GM23338 (cell line): Measurements from ENCODE around the gene LSM3. TPM values are rescaled to one million over a fixed set of nuclear protein-coding genes. Genes with fewer than 3 reads are reported as not detected.

Experiments
- ATAC-seq: fragments of 200-7000 bp; cut with Tn5 transposase; 3 replicates; pipeline ENCODE4 v1.9.1; 2020
- DNase-seq: peaks from one replicate; pipeline ENCODE4 v3.0.0-alpha.2; 2015; ENCODE audit warnings: low spot score
- H2AFZ ChIP-seq: fragments of 200-600 bp; sonication (generic); 2 replicates; pipeline ENCODE4 v1.8.0; 2016; ENCODE audit warnings: antibody characterized with exemption, mild to moderate bottlenecking, moderate library complexity
- H3F3A ChIP-seq: fragments of 200-600 bp; sonication (generic); replicated peaks from 2 replicates; pipeline ENCODE4 v1.8.0; 2017; ENCODE audit warnings: antibody characterized with exemption, mixed run types, low read depth
- H3K27ac ChIP-seq: fragments of 200-600 bp; sonication (generic); 2 replicates; pipeline ENCODE4 v1.6.1; 2016; ENCODE audit warnings: low read depth
- H3K27me3 ChIP-seq: fragments of 200-600 bp; sonication (generic); 2 replicates; pipeline ENCODE4 v1.8.0; 2016; ENCODE audit warnings: mild to moderate bottlenecking, mixed run types, moderate library complexity; ENCODE audit not compliant: insufficient read depth
- H3K36me3 ChIP-seq: fragments of 200-600 bp; sonication (generic); 2 replicates; pipeline ENCODE4 v1.8.0; 2016; ENCODE audit warnings: mild to moderate bottlenecking; ENCODE audit not compliant: insufficient read depth
- H3K4me1 ChIP-seq: fragments of 200-600 bp; sonication (generic); 2 replicates; pipeline ENCODE4 v1.8.0; 2016; ENCODE audit warnings: mild to moderate bottlenecking, moderate library complexity; ENCODE audit not compliant: insufficient read depth
- H3K4me2 ChIP-seq: fragments of 200-600 bp; sonication (generic); 2 replicates; pipeline ENCODE4 v1.7.1; 2017; ENCODE audit warnings: mixed run types
- H3K4me3 ChIP-seq: fragments of 200-600 bp; sonication (generic); 2 replicates; pipeline ENCODE4 v1.6.1; 2016; ENCODE audit warnings: mixed run types
- H3K79me2 ChIP-seq: fragments of 200-600 bp; sonication (generic); replicated peaks from 2 replicates; pipeline ENCODE4 v1.8.0; 2017; ENCODE audit warnings: mild to moderate bottlenecking; ENCODE audit not compliant: insufficient read depth
- H3K9me2 ChIP-seq: fragments of 200-600 bp; sonication (generic); 2 replicates; pipeline ENCODE4 v1.8.0; 2017; ENCODE audit not compliant: insufficient read depth
- H4K20me1 ChIP-seq: fragments of 200-600 bp; sonication (generic); replicated peaks from 2 replicates; pipeline ENCODE4 v1.8.0; 2017; ENCODE audit warnings: mild to moderate bottlenecking; ENCODE audit not compliant: insufficient read depth
- H3K27ac Mint-ChIP-seq: 2 replicates; pipeline ENCODE4 v1.8.0; 2020; ENCODE audit warnings: inconsistent platforms, mild to moderate bottlenecking, moderate library complexity, mixed read lengths
- H3K27me3 Mint-ChIP-seq: 3 replicates; pipeline ENCODE4 v1.8.0; 2022; ENCODE audit warnings: low read depth, mild to moderate bottlenecking, moderate library complexity, mixed read lengths, inconsistent platforms; ENCODE audit not compliant: insufficient read depth, poor library complexity
- H3K36me3 Mint-ChIP-seq: 3 replicates; pipeline ENCODE4 v1.8.0; 2021; ENCODE audit warnings: low read depth, mild to moderate bottlenecking, inconsistent platforms, moderate library complexity, mixed read lengths
- H3K4me1 Mint-ChIP-seq: 3 replicates; pipeline ENCODE4 v1.8.0; 2020; ENCODE audit warnings: mild to moderate bottlenecking, inconsistent platforms, mixed read lengths
- H3K4me3 Mint-ChIP-seq: 3 replicates; pipeline ENCODE4 v1.8.0; 2021; ENCODE audit warnings: moderate library complexity, mild to moderate bottlenecking, inconsistent platforms, mixed read lengths
- H3K9me3 Mint-ChIP-seq: 3 replicates; pipeline ENCODE4 v1.8.0; 2020; ENCODE audit warnings: moderate library complexity, mild to moderate bottlenecking, inconsistent platforms, mixed read lengths
- CREB1 ChIP-seq: fragments of 250-450 bp; sonication (Bioruptor Pico); IDR thresholded peaks from 2 replicates; pipeline ENCODE4 v1.5.0; 2020; ENCODE audit warnings: low read depth, mild to moderate bottlenecking, moderate library complexity
- EZH2 ChIP-seq: fragments of 200-600 bp; sonication (generic); IDR thresholded peaks from one replicate; pipeline ENCODE4 v1.8.0; 2017; ENCODE audit warnings: antibody characterized with exemption, mild to moderate bottlenecking, low read depth; ENCODE audit not compliant: unreplicated experiment
- EZH2phosphoT487 ChIP-seq: fragments of 200-600 bp; sonication (generic); IDR thresholded peaks from one replicate; pipeline ENCODE4 v1.8.1; 2018; ENCODE audit warnings: antibody characterized with exemption; ENCODE audit not compliant: unreplicated experiment
- JUNB ChIP-seq: IDR thresholded peaks from one replicate; pipeline ENCODE4 v1.6.1; 2016; ENCODE audit warnings: antibody characterized with exemption; ENCODE audit not compliant: unreplicated experiment
- NANOG ChIP-seq: IDR thresholded peaks from 2 replicates; pipeline ENCODE4 v1.6.1; 2016; ENCODE audit warnings: antibody characterized with exemption, borderline replicate concordance
- POLR2AphosphoS5 ChIP-seq: IDR thresholded peaks from 2 replicates; pipeline ENCODE4 v1.6.1; 2016; ENCODE audit warnings: antibody characterized with exemption, low read depth
- STAT1 ChIP-seq: IDR thresholded peaks from one replicate; pipeline ENCODE4 v1.6.1; 2016; ENCODE audit warnings: antibody characterized with exemption; ENCODE audit not compliant: unreplicated experiment
- ZNF114 ChIP-seq: fragments of 250-450 bp; sonication (Bioruptor Pico); IDR thresholded peaks from 2 replicates; pipeline ENCODE4 v1.5.0; 2020; ENCODE audit warnings: mild to moderate bottlenecking, moderate library complexity
- ZNF331 ChIP-seq: fragments of 250-450 bp; sonication (Bioruptor Pico); IDR thresholded peaks from 2 replicates; pipeline ENCODE4 v1.5.0; 2020; ENCODE audit warnings: low read depth, mild to moderate bottlenecking, moderate library complexity
- ZNF462 ChIP-seq: fragments of 250-450 bp; sonication (Bioruptor Pico); IDR thresholded peaks from 2 replicates; pipeline ENCODE4 v1.5.0; 2020; ENCODE audit warnings: mild to moderate bottlenecking, moderate library complexity
- polyA plus RNA-seq: library from polyadenylated mRNA; unstranded; fragments of >200 nt; fragmentation: Nextera tagmentation; extraction: Ambion mirVana; gene quantifications from 2 replicates; pipeline ENCODE4 v1.2.1, GENCODE V29; 2016
- total RNA-seq: library from RNA; depleted of rRNA; stranded (reverse); fragments of >200 nt; shearing (Covaris generic); gene quantifications from 2 replicates; pipeline ENCODE4 v1.2.3, GENCODE V29; 2014
- TF ChIP-seq, protein P1 (sequence below), 2 experiments: fragments of 200-600 bp in 1 of 2; sonication (generic) in 1 of 2; conservative IDR thresholded peaks; 2 replicates each; pipeline versions ENCODE4 v1.5.1 to v1.6.1; 2016 to 2017; ENCODE audit warnings: antibody characterized with exemption in 2 of 2, low read depth in 2 of 2, mild to moderate bottlenecking in 2 of 2, moderate library complexity in 1 of 2
- TF ChIP-seq, protein P2 (sequence below): IDR thresholded peaks from one replicate; pipeline ENCODE4 v1.6.1; 2018; ENCODE audit warnings: antibody characterized with exemption; ENCODE audit not compliant: unreplicated experiment

The LSM3 gene
- total and polyA plus RNA-seq, 2 experiments from 2014 or later: 20.1 to 71.5 TPM

GRCh38 chr3:14137004-14137403 lies 41.6 kb upstream of the LSM3 start (continued):
- TF ChIP-seq, protein P1, sequence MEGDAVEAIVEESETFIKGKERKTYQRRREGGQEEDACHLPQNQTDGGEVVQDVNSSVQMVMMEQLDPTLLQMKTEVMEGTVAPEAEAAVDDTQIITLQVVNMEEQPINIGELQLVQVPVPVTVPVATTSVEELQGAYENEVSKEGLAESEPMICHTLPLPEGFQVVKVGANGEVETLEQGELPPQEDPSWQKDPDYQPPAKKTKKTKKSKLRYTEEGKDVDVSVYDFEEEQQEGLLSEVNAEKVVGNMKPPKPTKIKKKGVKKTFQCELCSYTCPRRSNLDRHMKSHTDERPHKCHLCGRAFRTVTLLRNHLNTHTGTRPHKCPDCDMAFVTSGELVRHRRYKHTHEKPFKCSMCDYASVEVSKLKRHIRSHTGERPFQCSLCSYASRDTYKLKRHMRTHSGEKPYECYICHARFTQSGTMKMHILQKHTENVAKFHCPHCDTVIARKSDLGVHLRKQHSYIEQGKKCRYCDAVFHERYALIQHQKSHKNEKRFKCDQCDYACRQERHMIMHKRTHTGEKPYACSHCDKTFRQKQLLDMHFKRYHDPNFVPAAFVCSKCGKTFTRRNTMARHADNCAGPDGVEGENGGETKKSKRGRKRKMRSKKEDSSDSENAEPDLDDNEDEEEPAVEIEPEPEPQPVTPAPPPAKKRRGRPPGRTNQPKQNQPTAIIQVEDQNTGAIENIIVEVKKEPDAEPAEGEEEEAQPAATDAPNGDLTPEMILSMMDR (conservative IDR thresholded peaks at IDR 0.05; ENCODE audit: low read depth in 2 of 2): no peak

DNA sequence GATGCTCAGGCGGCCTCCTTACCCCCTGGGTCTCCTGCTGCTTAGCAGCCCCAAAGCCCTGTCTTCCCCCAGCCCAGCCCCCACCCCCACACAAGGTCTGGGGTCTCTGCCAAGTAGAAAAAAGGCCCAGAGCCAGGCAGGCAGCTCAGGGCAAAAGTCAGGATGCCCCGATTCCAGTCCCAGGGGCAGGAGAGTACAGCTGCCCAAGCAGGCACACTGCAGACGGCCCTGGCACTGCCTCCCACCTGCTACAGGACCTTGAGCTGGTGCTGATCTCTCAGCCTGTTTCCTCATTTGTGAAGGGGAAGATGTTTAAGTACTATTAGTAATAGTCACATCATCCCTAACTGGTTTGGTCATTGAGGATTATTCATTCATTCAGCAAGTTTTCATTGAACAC lies 41.2 kb upstream of the LSM3 start:
- no peaks in the 10 kb centered on the region for H3K79me2 ChIP-seq
- no peaks in the 10 kb centered on the region for H3F3A ChIP-seq
- H3K36me3 Mint-ChIP-seq: peaks cover 59% of the 10 kb centered on the region
- no peak overlapping the region for H3K27ac Mint-ChIP-seq
- no peak overlapping the region for H3K27ac ChIP-seq
- H3K4me3 ChIP-seq: no peak overlapping the region
- ATAC-seq (no peak), DNase-seq (no peak)
- no peaks in the 10 kb centered on the region for H3K4me1 ChIP-seq
- H3K27me3 Mint-ChIP-seq: peaks cover 6% of the 10 kb centered on the region
- H3K4me2 ChIP-seq: no peak overlapping the region
- no peaks in the 10 kb centered on the region; the same call in 2 of the 3 replicates for H3K4me1 Mint-ChIP-seq
- H3K9me2 ChIP-seq: no peaks in the 10 kb centered on the region
- H3K9me3 Mint-ChIP-seq: no peaks in the 10 kb centered on the region
- no peak overlapping the region for H3K4me3 Mint-ChIP-seq
- H3K36me3 ChIP-seq: peaks cover 4% of the 10 kb centered on the region
- H2AFZ ChIP-seq: no peak overlapping the region
- no peaks in the 10 kb centered on the region for H4K20me1 ChIP-seq
- no peaks in the 10 kb centered on the region for H3K27me3 ChIP-seq
- TF ChIP-seq POLR2AphosphoS5 (no peak), ZNF462 (CRISPR knock-in tag) (no peak), JUNB (no peak), ZNF114 (no peak), EZH2 (no peak), STAT1 (no peak), NANOG (no peak), ZNF331 (CRISPR knock-in tag) (no peak), EZH2phosphoT487 (no peak), CREB1 (CRISPR knock-in tag) (no peak)
- TF ChIP-seq, protein P1 (conservative IDR thresholded peaks at IDR 0.05; ENCODE audit: low read depth in 2 of 2): no peak
- TF ChIP-seq, protein P2, sequence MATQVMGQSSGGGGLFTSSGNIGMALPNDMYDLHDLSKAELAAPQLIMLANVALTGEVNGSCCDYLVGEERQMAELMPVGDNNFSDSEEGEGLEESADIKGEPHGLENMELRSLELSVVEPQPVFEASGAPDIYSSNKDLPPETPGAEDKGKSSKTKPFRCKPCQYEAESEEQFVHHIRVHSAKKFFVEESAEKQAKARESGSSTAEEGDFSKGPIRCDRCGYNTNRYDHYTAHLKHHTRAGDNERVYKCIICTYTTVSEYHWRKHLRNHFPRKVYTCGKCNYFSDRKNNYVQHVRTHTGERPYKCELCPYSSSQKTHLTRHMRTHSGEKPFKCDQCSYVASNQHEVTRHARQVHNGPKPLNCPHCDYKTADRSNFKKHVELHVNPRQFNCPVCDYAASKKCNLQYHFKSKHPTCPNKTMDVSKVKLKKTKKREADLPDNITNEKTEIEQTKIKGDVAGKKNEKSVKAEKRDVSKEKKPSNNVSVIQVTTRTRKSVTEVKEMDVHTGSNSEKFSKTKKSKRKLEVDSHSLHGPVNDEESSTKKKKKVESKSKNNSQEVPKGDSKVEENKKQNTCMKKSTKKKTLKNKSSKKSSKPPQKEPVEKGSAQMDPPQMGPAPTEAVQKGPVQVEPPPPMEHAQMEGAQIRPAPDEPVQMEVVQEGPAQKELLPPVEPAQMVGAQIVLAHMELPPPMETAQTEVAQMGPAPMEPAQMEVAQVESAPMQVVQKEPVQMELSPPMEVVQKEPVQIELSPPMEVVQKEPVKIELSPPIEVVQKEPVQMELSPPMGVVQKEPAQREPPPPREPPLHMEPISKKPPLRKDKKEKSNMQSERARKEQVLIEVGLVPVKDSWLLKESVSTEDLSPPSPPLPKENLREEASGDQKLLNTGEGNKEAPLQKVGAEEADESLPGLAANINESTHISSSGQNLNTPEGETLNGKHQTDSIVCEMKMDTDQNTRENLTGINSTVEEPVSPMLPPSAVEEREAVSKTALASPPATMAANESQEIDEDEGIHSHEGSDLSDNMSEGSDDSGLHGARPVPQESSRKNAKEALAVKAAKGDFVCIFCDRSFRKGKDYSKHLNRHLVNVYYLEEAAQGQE: no peak
